ENCODE results near the gene PTPRQ.

DNA sequence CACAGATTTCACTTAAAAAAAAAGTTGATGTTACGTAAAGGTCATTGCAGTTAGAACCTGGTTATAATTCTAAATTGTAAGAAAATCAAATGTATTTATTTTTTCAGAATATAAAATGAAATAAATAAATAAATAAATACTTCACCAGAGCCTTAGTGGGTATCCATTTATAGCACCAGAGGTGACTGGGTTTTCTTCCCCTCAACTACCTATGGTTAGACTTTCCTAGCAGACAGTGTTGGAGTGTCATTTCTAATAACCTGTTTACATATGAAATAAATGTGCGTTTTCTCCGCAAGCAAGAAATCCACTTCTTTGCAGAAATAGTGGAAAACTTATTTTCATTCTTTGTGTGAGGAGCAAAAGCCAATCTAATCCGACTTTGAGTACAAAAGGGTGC lies 269.4 kb downstream of the PTPRQ start:
- TF ChIP-seq, protein P1, sequence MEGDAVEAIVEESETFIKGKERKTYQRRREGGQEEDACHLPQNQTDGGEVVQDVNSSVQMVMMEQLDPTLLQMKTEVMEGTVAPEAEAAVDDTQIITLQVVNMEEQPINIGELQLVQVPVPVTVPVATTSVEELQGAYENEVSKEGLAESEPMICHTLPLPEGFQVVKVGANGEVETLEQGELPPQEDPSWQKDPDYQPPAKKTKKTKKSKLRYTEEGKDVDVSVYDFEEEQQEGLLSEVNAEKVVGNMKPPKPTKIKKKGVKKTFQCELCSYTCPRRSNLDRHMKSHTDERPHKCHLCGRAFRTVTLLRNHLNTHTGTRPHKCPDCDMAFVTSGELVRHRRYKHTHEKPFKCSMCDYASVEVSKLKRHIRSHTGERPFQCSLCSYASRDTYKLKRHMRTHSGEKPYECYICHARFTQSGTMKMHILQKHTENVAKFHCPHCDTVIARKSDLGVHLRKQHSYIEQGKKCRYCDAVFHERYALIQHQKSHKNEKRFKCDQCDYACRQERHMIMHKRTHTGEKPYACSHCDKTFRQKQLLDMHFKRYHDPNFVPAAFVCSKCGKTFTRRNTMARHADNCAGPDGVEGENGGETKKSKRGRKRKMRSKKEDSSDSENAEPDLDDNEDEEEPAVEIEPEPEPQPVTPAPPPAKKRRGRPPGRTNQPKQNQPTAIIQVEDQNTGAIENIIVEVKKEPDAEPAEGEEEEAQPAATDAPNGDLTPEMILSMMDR (IDR thresholded peaks at IDR 0.05), result no peak
- TF ChIP-seq, protein P2, sequence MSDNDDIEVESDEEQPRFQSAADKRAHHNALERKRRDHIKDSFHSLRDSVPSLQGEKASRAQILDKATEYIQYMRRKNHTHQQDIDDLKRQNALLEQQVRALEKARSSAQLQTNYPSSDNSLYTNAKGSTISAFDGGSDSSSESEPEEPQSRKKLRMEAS (CRISPR knock-in tag; IDR thresholded peaks at IDR 0.05), result no peak
- TF ChIP-seq, protein P3, sequence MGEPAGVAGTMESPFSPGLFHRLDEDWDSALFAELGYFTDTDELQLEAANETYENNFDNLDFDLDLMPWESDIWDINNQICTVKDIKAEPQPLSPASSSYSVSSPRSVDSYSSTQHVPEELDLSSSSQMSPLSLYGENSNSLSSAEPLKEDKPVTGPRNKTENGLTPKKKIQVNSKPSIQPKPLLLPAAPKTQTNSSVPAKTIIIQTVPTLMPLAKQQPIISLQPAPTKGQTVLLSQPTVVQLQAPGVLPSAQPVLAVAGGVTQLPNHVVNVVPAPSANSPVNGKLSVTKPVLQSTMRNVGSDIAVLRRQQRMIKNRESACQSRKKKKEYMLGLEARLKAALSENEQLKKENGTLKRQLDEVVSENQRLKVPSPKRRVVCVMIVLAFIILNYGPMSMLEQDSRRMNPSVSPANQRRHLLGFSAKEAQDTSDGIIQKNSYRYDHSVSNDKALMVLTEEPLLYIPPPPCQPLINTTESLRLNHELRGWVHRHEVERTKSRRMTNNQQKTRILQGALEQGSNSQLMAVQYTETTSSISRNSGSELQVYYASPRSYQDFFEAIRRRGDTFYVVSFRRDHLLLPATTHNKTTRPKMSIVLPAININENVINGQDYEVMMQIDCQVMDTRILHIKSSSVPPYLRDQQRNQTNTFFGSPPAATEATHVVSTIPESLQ (CRISPR knock-in tag; IDR thresholded peaks at IDR 0.05), result no peak
- TF ChIP-seq, protein P4, sequence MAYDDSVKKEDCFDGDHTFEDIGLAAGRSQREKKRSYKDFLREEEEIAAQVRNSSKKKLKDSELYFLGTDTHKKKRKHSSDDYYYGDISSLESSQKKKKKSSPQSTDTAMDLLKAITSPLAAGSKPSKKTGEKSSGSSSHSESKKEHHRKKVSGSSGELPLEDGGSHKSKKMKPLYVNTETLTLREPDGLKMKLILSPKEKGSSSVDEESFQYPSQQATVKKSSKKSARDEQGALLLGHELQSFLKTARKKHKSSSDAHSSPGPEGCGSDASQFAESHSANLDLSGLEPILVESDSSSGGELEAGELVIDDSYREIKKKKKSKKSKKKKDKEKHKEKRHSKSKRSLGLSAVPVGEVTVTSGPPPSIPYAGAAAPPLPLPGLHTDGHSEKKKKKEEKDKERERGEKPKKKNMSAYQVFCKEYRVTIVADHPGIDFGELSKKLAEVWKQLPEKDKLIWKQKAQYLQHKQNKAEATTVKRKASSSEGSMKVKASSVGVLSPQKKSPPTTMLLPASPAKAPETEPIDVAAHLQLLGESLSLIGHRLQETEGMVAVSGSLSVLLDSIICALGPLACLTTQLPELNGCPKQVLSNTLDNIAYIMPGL (CRISPR knock-in tag; IDR thresholded peaks at IDR 0.05), result no peak
- TF ChIP-seq SMAD3 (CRISPR knock-in tag; IDR thresholded peaks at IDR 0.05; ENCODE audit: borderline replicate concordance), result no peak
- TF ChIP-seq, protein P5, sequence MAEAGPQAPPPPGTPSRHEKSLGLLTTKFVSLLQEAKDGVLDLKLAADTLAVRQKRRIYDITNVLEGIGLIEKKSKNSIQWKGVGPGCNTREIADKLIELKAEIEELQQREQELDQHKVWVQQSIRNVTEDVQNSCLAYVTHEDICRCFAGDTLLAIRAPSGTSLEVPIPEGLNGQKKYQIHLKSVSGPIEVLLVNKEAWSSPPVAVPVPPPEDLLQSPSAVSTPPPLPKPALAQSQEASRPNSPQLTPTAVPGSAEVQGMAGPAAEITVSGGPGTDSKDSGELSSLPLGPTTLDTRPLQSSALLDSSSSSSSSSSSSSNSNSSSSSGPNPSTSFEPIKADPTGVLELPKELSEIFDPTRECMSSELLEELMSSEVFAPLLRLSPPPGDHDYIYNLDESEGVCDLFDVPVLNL (CRISPR knock-in tag; IDR thresholded peaks at IDR 0.05; ENCODE audit: borderline replicate concordance, low read depth), result no peak
